NCI-H2107 treated with DMSO at 0.1 percent for 48 hours (cell line): ENCODE measurements around the gene ELP1.
"Not testable (repeated sequence)": the region's sequence is repeated elsewhere in the genome, so short reads cannot be mapped to it uniquely, and the experiment has no call there.

ENCODE experiments used
- DNase-seq: peaks from one replicate; lab custom pipeline; 2025; ENCODE audit not compliant: unreplicated experiment; lab: John Stamatoyannopoulos, UW

Gene ELP1

GRCh38 chr9:108854641-108855528, 79.0 kb downstream of the ELP1 start:
- no peak for DNase-seq

DNA sequence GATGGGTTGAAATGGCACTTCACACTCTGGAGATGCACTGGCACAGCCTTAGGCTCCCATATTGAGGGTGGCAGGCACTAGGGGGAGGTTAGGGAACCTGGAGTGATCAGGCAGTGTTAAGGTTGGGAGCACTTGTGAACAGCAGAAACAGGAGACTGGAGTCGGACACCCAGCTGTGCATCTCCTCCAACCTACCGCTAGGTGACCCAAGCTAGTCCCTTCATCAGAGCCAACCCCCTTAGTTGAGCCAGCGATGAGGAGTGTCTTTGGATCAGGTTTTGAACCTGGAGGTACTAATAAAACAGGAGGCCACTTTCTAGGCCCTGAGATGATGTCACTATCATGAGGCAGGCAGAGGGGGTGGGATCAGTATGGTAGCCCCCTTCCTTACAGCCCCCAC, 79.8 kb downstream of the ELP1 start:
- DNase-seq = no peak

GRCh38 chr9:108852079-108852478, 81.8 kb downstream of the ELP1 start:
- DNase-seq = no peak

DNA sequence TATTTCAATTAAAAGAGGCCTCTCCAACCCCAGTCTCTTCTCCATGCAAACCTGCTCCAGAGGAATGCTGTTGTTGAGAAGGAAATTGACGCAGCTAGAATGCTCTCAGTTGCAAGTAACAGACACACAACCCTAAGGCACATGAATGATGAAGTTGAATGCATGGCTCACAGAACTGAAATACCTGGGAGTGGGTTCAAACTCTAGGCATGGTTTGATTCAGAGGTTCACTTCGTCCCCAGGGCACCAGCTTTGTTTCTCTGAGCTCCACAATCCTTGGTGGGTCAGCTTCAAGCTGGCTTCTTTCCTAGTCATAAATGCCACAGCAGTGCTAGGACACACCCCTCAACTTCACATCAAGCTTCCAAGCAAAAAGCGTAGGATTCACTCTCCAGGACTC, 82.8 kb downstream of the ELP1 start:
- DNase-seq = no peak

GRCh38 chr9:108850293-108850897, 83.5 kb downstream of the ELP1 start:
- DNase-seq = no peak

GRCh38 chr9:108848296-108848695, 85.6 kb downstream of the ELP1 start:
- not testable (repeated sequence) for DNase-seq

DNA sequence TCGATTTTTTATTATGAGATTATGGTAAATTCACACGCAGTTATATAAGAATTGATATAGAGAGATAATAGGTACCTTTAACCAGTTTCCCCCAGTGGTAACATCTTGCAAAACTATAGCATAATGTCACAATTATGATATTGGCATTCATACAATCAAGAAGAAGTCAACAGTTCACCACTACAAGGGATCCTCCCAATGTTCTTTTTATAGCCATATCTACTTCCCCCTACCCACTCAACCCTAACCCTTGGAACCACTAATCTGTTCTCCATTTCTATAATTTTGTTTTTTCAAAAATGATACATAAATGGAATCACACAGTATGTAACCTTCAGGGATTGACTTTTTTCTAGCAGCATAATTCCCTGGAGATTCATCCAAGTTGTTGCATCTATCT, 88.0 kb downstream of the ELP1 start:
- no peak for DNase-seq

- DNase-seq = no peak
These were observed 88.4 kb downstream of the ELP1 start for GRCh38 chr9:108845507-108845906.

DNA sequence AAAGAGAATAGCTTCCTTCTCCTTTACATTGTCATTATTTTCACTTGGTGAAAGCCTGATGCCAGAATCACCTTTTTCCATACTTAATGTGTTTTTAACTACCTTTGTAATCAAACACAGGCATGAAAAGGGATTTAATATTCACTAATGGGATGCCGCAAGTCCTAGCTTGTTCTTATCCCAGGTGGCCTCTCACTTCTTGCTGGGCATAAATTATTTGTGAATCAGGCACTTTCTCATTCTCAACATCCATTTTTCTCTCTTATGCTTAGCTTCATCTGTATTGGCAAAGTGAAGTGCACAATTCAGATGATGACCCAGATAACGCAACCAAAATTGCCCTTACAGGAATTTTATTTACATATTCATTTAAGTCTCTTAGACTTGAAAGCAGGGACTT, 89.1 kb downstream of the ELP1 start:
- DNase-seq = peak; percentile 22

GRCh38 chr9:108844391-108844790, 89.5 kb downstream of the ELP1 start:
- DNase-seq = no peak

DNA sequence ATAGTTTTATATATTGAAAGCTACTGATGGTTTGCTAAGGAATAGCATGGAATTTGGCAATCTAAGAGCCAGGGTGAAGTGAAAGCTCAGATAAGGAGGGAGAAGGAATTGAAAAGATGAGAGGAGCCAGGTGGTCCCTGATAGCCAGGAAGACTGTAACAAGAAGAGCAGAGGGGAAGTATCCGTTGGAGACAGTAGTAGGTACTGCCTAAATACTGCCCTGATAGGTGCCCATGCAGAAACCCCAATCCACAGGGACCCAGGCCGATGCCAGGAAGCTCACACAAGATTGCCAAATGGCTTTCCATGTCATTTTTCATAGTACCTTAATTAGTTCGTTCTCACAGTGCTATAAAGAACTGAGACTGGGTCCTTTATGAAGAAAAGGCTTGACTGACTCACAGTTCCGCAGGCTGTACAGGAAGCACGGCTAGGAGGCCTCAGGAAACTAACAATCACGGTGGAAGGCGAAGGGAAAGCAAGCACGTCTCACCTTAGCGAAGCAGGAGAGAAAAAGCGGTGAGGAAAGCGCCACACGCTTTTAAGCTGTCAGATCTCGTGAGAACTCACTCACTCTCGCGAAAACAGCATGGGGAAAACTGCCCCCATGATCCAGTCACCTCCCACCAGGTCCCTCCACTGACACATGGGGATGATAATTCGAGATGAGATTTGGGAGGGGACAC, 91.2 kb downstream of the ELP1 start:
- DNase-seq = no peak

DNA sequence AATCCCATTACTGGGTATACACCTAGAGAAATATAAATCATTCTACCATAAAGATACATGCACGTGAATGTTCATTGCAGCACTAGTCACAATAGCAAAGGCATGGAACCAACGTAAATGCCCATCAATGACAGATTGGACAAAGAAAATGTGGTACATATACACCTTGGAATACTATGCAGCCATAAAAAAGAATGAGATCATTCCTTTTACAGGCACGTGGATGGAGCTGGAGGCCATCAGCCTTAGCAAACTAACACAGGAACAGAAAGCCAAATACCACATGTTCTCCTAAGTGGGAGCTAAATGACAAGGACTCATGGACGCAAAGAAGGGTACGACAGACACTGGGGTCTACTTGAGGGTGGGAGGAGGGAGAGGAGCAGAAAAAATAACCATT, 94.4 kb downstream of the ELP1 start:
- not testable (repeated sequence) for DNase-seq

GRCh38 chr9:108838017-108838416, 95.9 kb downstream of the ELP1 start:
- no peak for DNase-seq

DNA sequence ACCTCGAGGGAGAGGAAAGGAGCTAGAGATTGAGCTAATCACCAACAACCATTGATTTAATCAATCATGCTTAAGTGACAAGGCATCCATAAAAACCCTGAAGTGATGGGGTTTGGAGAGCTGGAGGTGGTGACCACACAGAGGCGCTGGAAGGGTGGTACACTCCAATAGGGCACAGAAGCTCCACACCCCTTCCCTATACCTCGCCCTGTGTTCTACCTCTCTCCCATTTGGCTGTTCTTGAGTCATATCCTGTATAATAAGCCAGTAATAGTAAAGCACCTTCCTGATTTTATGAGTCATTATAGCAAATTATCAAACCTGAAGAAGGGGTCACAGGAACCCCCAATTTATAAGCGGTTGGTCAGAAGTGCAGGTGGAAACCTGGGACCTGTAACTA, 96.4 kb downstream of the ELP1 start:
- no peak for DNase-seq

- no peak for DNase-seq
These were observed 97.1 kb downstream of the ELP1 start for GRCh38 chr9:108836781-108837180.

DNA sequence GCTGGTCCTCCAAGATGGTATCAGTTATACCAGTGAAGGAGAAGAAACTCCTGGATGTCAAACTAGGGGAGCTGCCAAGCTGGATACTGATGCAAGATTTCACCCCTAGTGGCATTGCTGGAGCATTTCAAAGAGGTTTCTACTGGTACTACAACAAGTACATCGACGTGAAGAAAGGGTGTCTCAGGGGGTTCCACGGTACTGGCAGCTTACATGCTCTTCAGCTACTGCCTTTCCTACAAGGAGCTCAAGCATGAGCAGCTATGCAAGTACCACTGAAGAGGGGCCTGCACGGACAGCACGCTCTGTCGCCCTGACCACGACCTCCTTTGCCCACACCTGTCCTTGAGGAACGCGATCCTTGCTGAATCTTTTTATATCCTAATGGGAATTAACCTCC, 97.6 kb downstream of the ELP1 start:
- no peak for DNase-seq

DNA sequence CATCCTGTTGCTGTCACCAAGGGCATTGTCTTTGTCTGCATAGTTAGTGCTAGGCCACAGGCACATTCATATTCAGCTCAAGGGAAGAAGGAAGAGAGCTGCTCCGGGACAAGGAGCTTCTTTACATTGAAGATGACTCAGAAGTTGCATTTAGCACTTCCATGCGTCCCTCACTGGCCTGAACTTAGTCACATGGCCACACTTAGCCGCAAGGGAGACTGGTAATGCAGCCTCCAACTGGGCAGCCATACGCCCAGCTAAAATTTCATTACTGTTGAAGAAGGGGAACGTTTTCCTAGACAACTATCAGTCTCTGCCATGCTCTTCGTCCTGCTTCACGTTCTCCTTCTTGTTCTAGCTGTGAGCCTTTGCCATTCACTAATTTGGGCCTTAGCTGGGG, 98.1 kb downstream of the ELP1 start:
- DNase-seq = no peak

DNA sequence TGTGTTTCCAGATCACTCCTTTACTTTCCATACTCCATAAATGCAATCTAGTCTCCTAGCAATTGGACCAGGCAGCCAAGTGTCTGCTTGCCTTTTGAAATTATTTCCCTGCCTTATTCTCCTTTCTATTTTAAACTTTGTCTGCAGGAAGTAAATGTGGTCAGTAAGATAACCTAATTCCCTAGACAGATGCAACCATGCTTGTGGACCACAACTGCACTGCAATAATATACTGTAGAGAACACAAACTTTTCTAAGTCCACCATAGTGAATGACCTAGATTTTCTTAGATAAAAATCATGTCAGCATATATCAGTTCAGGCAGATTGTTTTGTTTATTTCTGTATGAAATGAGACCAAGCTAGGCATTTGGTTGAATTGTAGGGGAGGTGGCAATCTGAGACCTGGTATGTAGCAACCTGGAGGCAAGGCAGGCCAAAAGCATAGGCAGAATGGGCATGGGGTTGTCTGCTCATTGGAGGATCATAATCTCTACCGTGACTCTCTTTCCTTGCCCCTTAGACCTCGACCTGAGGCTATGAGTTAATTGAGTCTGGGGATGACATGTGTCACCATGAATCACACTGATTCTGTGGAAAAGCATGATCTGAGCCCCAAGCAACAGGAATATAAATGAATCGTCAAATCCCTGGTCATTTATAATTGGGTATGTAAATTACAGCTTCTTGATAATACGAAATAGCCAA, 98.8 kb downstream of the ELP1 start:
- DNase-seq = no peak

GRCh38 chr9:108832179-108832500, 101.8 kb downstream of the ELP1 start:
- DNase-seq = no peak

DNA sequence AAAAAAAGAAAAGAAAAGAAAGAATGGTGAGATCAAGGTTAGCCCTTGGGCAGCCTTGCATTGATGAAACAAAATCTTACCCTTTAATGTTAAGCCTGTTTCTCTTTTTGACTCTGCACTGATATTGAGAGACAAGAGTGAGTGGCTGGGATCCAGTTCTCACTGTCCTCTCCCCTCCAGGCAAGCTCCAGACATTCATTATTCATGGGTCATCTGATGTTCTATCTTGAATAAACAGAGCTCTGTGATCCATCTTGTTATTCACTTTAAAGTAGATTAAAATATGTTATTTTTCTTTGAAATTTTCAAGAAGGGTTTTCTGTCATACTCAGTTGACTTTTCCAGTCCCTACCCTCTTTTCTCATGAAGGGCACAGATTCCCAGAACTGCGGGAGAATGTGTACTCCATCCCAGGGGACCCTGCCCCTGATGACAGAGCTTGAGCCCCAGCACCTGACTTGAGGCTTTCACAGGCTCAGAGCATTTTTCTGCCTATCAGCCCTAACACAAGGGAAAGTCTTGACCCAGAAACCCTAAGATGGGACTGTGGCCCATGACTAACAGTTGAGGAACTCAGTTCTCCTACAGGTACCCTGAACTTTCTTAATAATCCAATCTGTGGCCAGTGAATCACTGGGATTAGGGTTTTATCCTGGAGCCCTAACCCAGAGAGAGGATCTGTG, 102.3 kb downstream of the ELP1 start:
- DNase-seq = no peak

GRCh38 chr9:108830272-108830671, 103.7 kb downstream of the ELP1 start:
- no peak for DNase-seq
